Ishikawa (cell line): Measurements from ENCODE around the gene SLC2A6.

ENCODE experiments used
- EP300 ChIP-seq: IDR thresholded peaks from 2 replicates; pipeline ENCODE4 v1.6.1; 2012; ENCODE audit warnings: borderline replicate concordance
- MAX ChIP-seq: IDR thresholded peaks from 2 replicates; pipeline ENCODE4 v1.6.1; 2012

DNA sequence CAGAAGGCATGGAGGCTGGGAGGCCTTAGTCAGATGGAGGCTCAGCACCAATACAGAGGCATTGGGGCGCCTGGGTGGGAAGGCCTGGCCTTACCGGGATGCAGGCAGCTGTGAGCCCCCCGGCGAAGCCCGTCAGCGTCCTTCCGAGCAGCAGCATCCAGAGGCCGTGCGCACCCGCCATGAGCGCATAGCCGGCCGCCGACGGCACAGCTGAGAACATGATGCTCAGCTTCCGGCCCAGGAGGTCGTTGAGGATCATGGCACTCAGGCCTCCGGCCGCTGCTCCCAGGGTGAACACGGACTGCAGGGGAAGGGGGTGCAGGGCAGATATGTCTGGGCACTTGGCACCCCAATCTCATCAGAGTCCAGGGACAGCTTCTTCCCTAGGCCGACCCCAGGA, 2.0 kb downstream of the SLC2A6 start:
- TF ChIP-seq MAX (no peak), EP300 (no peak)
